Measurements from ENCODE around the gene SUMF2. TPM values are rescaled to one million over a fixed set of nuclear protein-coding genes. Genes with fewer than 3 reads are reported as not detected.
"Not testable (repeated sequence)": the region's sequence is repeated elsewhere in the genome, so short reads cannot be mapped to it uniquely, and the experiment has no call there.

SUMF2 gene
- total RNA-seq, 1 experiment from 2014 or later, result 99.6 TPM

- peaks cover 10% of the 10 kb centered on the region for H3K27me3 Mint-ChIP-seq (ENCODE audit: low read depth)
- no peak overlapping the region for H3K4me3 Mint-ChIP-seq
- peaks cover 32% of the 10 kb centered on the region for H3K36me3 Mint-ChIP-seq
- no peak overlapping the region for H3K27ac Mint-ChIP-seq
- DNase-seq (ENCODE audit: low spot score) (no peak), ATAC-seq (no peak)
- ChIA-PET CTCF (no interaction called here), POLR2A (no interaction called here)
- peaks cover 27% of the 10 kb centered on the region for H3K9me3 Mint-ChIP-seq
- H3K4me1 Mint-ChIP-seq, result no peaks in the 10 kb centered on the region
- TF ChIP-seq CDX4 (CRISPR knock-in tag; IDR thresholded peaks at IDR 0.05; ENCODE audit: borderline replicate concordance), result no peak
- TF ChIP-seq TEAD1 (CRISPR knock-in tag; IDR thresholded peaks at IDR 0.05), result no peak
- no peak for TF ChIP-seq JAZF1 (CRISPR knock-in tag; IDR thresholded peaks at IDR 0.05)
- no peak for TF ChIP-seq OVOL2 (CRISPR knock-in tag; IDR thresholded peaks at IDR 0.05; ENCODE audit: borderline replicate concordance)
- no peak for TF ChIP-seq ZNF512 (CRISPR knock-in tag; IDR thresholded peaks at IDR 0.05; ENCODE audit: borderline replicate concordance)
- no peak for TF ChIP-seq USF1 (CRISPR knock-in tag; IDR thresholded peaks at IDR 0.05)
- TF ChIP-seq ZNF232 (CRISPR knock-in tag; IDR thresholded peaks at IDR 0.05), result no peak
- no peak for TF ChIP-seq ERG (CRISPR knock-in tag; IDR thresholded peaks at IDR 0.05)
- no peak for TF ChIP-seq SMAD3 (CRISPR knock-in tag; IDR thresholded peaks at IDR 0.05; ENCODE audit: borderline replicate concordance)
- no peak for TF ChIP-seq ZMAT4 (CRISPR knock-in tag; IDR thresholded peaks at IDR 0.05)
- TF ChIP-seq MXD4 (CRISPR knock-in tag; IDR thresholded peaks at IDR 0.05; ENCODE audit: borderline replicate concordance), result no peak
- TF ChIP-seq KAT7 (CRISPR knock-in tag; IDR thresholded peaks at IDR 0.05; ENCODE audit: borderline replicate concordance), result no peak
- TF ChIP-seq ZNF416 (CRISPR knock-in tag; IDR thresholded peaks at IDR 0.05), result no peak
- TF ChIP-seq SMAD4 (CRISPR knock-in tag; IDR thresholded peaks at IDR 0.05), result no peak
- no peak for TF ChIP-seq ELF4 (CRISPR knock-in tag; IDR thresholded peaks at IDR 0.05; ENCODE audit: low read depth)
- TF ChIP-seq AR (CRISPR knock-in tag; IDR thresholded peaks at IDR 0.05), result no peak
Measured at GRCh38 chr7:56097700-56098099, 33.6 kb downstream of the SUMF2 start.

- H3K27ac Mint-ChIP-seq; DNase-seq (ENCODE audit: low spot score); H3K4me1 Mint-ChIP-seq; CTCF ChIA-PET; ATAC-seq; H3K4me3 Mint-ChIP-seq; POLR2A ChIA-PET: not testable (repeated sequence)
- Mint-ChIP-seq H3K27me3 (ENCODE audit: low read depth) (peaks cover 10% of the 10 kb centered on the region), H3K9me3 (peaks cover 31% of the 10 kb centered on the region), H3K36me3 (peaks cover 35% of the 10 kb centered on the region)
Measured at GRCh38 chr7:56098187-56099008, 34.3 kb downstream of the SUMF2 start.
